ENCODE measurements around the gene KCNQ1.

Gene KCNQ1

GRCh38 chr11:2714463-2714800 is 269.6 kb downstream of the KCNQ1 start:
- Histone ChIP-seq H3K4me2 (ENCODE audit: insufficient read depth, low read length) (no peak overlapping the region), H2AFZ (ENCODE audit: low read depth, low read length) (no peak overlapping the region), H3K27ac (ENCODE audit: low read length) (no peak overlapping the region), H4K20me1 (ENCODE audit: insufficient read depth, low read length) (0 out of 2 replicates have a peak, but pooled peaks cover 2% of the 10 kb centered on the region), H3K9ac (ENCODE audit: low read depth, low read length) (no peak overlapping the region), H3K79me2 (ENCODE audit: insufficient read depth, low read length) (no peaks in the 10 kb centered on the region), H3K4me3 (ENCODE audit: low read depth in 1 of 2, low read length in 2 of 2) (no peak overlapping the region), H3K4me1 (ENCODE audit: insufficient read depth, low read length) (no peaks in the 10 kb centered on the region), H3K27me3 (ENCODE audit: insufficient read depth, low read length, poor library complexity) (no peaks in the 10 kb centered on the region), H3K9me3 (ENCODE audit: insufficient read depth, low read length, severe bottlenecking) (no peaks in the 10 kb centered on the region), H3K36me3 (ENCODE audit: insufficient read depth, low read length) (no peaks in the 10 kb centered on the region)
- ATAC-seq (ENCODE audit: insufficient read depth, low read depth), result no peak
- TF ChIP-seq EZH2 (IDR thresholded peaks at IDR 0.05; ENCODE audit: borderline replicate concordance, low read depth, low read length, severe bottlenecking), result no peak
- TF ChIP-seq CTCF (IDR thresholded peaks at IDR 0.05; ENCODE audit: borderline replicate concordance, extremely low read depth, low read length, poor library complexity, severe bottlenecking), result no peak
- no peak for DNase-seq

- no peak for TF ChIP-seq CTCF (IDR thresholded peaks at IDR 0.05; ENCODE audit: borderline replicate concordance, extremely low read depth, low read length, poor library complexity, severe bottlenecking)
- Histone ChIP-seq H3K4me2 (ENCODE audit: insufficient read depth, low read length) (no peak overlapping the region), H3K9me3 (ENCODE audit: insufficient read depth, low read length, severe bottlenecking) (no peaks in the 10 kb centered on the region), H3K36me3 (ENCODE audit: insufficient read depth, low read length) (no peaks in the 10 kb centered on the region), H3K4me1 (ENCODE audit: insufficient read depth, low read length) (no peaks in the 10 kb centered on the region), H3K79me2 (ENCODE audit: insufficient read depth, low read length) (no peaks in the 10 kb centered on the region), H3K4me3 (ENCODE audit: low read depth in 1 of 2, low read length in 2 of 2) (no peak overlapping the region), H2AFZ (ENCODE audit: low read depth, low read length) (no peak overlapping the region), H3K27me3 (ENCODE audit: insufficient read depth, low read length, poor library complexity) (no peaks in the 10 kb centered on the region), H3K9ac (ENCODE audit: low read depth, low read length) (no peak overlapping the region), H3K27ac (ENCODE audit: low read length) (no peak overlapping the region), H4K20me1 (ENCODE audit: insufficient read depth, low read length) (0 out of 2 replicates have a peak, but pooled peaks cover 2% of the 10 kb centered on the region)
- DNase-seq (no peak), ATAC-seq (ENCODE audit: insufficient read depth, low read depth) (no peak)
These were observed 270.1 kb downstream of the KCNQ1 start for GRCh38 chr11:2714871-2715270.

GRCh38 chr11:2715716-2716350 is 271.0 kb downstream of the KCNQ1 start:
- H4K20me1 ChIP-seq (ENCODE audit: insufficient read depth, low read length), result 0 out of 2 replicates have a peak, but pooled peaks cover 2% of the 10 kb centered on the region
- no peak overlapping the region for H3K27ac ChIP-seq (ENCODE audit: low read length)
- ATAC-seq (ENCODE audit: insufficient read depth, low read depth), result no peak
- no peak overlapping the region for H3K9ac ChIP-seq (ENCODE audit: low read depth, low read length)
- H3K4me2 ChIP-seq (ENCODE audit: insufficient read depth, low read length), result no peak overlapping the region
- H3K79me2 ChIP-seq (ENCODE audit: insufficient read depth, low read length), result no peaks in the 10 kb centered on the region
- H3K27me3 ChIP-seq (ENCODE audit: insufficient read depth, low read length, poor library complexity), result peaks cover 6% of the 10 kb centered on the region
- no peak for DNase-seq
- no peak overlapping the region for H3K4me3 ChIP-seq (ENCODE audit: low read depth in 1 of 2, low read length in 2 of 2)
- H2AFZ ChIP-seq (ENCODE audit: low read depth, low read length), result no peak overlapping the region
- H3K9me3 ChIP-seq (ENCODE audit: insufficient read depth, low read length, severe bottlenecking), result no peaks in the 10 kb centered on the region
- H3K4me1 ChIP-seq (ENCODE audit: insufficient read depth, low read length), result no peaks in the 10 kb centered on the region
- TF ChIP-seq EZH2 (IDR thresholded peaks at IDR 0.05; ENCODE audit: borderline replicate concordance, low read depth, low read length, severe bottlenecking), result no peak
- H3K36me3 ChIP-seq (ENCODE audit: insufficient read depth, low read length), result no peaks in the 10 kb centered on the region

GRCh38 chr11:2716376-2717095 is 271.7 kb downstream of the KCNQ1 start:
- no peak overlapping the region for H3K4me2 ChIP-seq (ENCODE audit: insufficient read depth, low read length)
- no peaks in the 10 kb centered on the region for H3K4me1 ChIP-seq (ENCODE audit: insufficient read depth, low read length)
- no peak for DNase-seq
- H3K27me3 ChIP-seq (ENCODE audit: insufficient read depth, low read length, poor library complexity), result peaks cover 6% of the 10 kb centered on the region
- no peak overlapping the region for H3K27ac ChIP-seq (ENCODE audit: low read length)
- no peaks in the 10 kb centered on the region for H3K9me3 ChIP-seq (ENCODE audit: insufficient read depth, low read length, severe bottlenecking)
- H3K36me3 ChIP-seq (ENCODE audit: insufficient read depth, low read length), result no peaks in the 10 kb centered on the region
- H4K20me1 ChIP-seq (ENCODE audit: insufficient read depth, low read length), result 0 out of 2 replicates have a peak, but pooled peaks cover 2% of the 10 kb centered on the region
- no peak overlapping the region for H3K9ac ChIP-seq (ENCODE audit: low read depth, low read length)
- no peaks in the 10 kb centered on the region for H3K79me2 ChIP-seq (ENCODE audit: insufficient read depth, low read length)
- H3K4me3 ChIP-seq (ENCODE audit: low read depth in 1 of 2, low read length in 2 of 2), result no peak overlapping the region
- no peak for ATAC-seq (ENCODE audit: insufficient read depth, low read depth)
- no peak overlapping the region for H2AFZ ChIP-seq (ENCODE audit: low read depth, low read length)
- TF ChIP-seq CTCF (IDR thresholded peaks at IDR 0.05; ENCODE audit: borderline replicate concordance, extremely low read depth, low read length, poor library complexity, severe bottlenecking), result no peak
- TF ChIP-seq EZH2 (IDR thresholded peaks at IDR 0.05; ENCODE audit: borderline replicate concordance, low read depth, low read length, severe bottlenecking), result no peak
